Measurements from ENCODE around the gene DOCK11.
"Not testable (repeated sequence)": the region's sequence is repeated elsewhere in the genome, so short reads cannot be mapped to it uniquely, and the experiment has no call there.

DOCK11 gene

GRCh38 chrX:118495061-118495921 is at the start of gene DOCK11:
TSS of gene DOCK11 (plus strand) at chrX:118495815. CDS start at chrX:118495972, 157 bp downstream.
- DNase-seq (ENCODE audit: low read depth, low spot score) = no peak

GRCh38 chrX:118448273-118448783 is 47.3 kb upstream of the DOCK11 start:
- DNase-seq (ENCODE audit: low read depth, low spot score) = no peak

GRCh38 chrX:118455013-118455412 is 40.6 kb upstream of the DOCK11 start:
- no peak for DNase-seq (ENCODE audit: low read depth, low spot score)

- peak; percentile 7 for DNase-seq (ENCODE audit: low read depth, low spot score)
Observed at GRCh38 chrX:118459494-118459893, 36.1 kb upstream of the DOCK11 start.

GRCh38 chrX:118464501-118464900 is 31.1 kb upstream of the DOCK11 start:
- DNase-seq (ENCODE audit: low read depth, low spot score) = no peak

GRCh38 chrX:118468122-118468521 is 27.5 kb upstream of the DOCK11 start:
- DNase-seq (ENCODE audit: low read depth, low spot score) = no peak

- not testable (repeated sequence) for DNase-seq (ENCODE audit: low read depth, low spot score)
Observed at GRCh38 chrX:118470721-118471347, 24.8 kb upstream of the DOCK11 start.

- no peak for DNase-seq (ENCODE audit: low read depth, low spot score)
Observed at GRCh38 chrX:118474586-118474985, 21.0 kb upstream of the DOCK11 start.

- no peak for DNase-seq (ENCODE audit: low read depth, low spot score)
Observed at GRCh38 chrX:118475903-118476302, 19.7 kb upstream of the DOCK11 start.

- DNase-seq (ENCODE audit: low read depth, low spot score) = no peak
Observed at GRCh38 chrX:118480172-118480571, 15.4 kb upstream of the DOCK11 start.

GRCh38 chrX:118482384-118482783 is 13.2 kb upstream of the DOCK11 start:
- not testable (repeated sequence) for DNase-seq (ENCODE audit: low read depth, low spot score)

GRCh38 chrX:118484216-118484903 is 11.3 kb upstream of the DOCK11 start:
- DNase-seq (ENCODE audit: low read depth, low spot score) = no peak

- DNase-seq (ENCODE audit: low read depth, low spot score) = not testable (repeated sequence)
Observed at GRCh38 chrX:118486693-118487092, 8.9 kb upstream of the DOCK11 start.

- DNase-seq (ENCODE audit: low read depth, low spot score) = no peak
Observed at GRCh38 chrX:118493016-118493415, 2.6 kb upstream of the DOCK11 start.

GRCh38 chrX:118493653-118494297 is 1.8 kb upstream of the DOCK11 start:
- DNase-seq (ENCODE audit: low read depth, low spot score) = no peak

GRCh38 chrX:118495958-118496762 is 545 bp downstream of the DOCK11 start:
- DNase-seq (ENCODE audit: low read depth, low spot score) = no peak

GRCh38 chrX:118496763-118497079 is 1.1 kb downstream of the DOCK11 start:
- DNase-seq (ENCODE audit: low read depth, low spot score) = no peak

GRCh38 chrX:118497180-118497818 is 1.7 kb downstream of the DOCK11 start:
- DNase-seq (ENCODE audit: low read depth, low spot score) = no peak

- no peak for DNase-seq (ENCODE audit: low read depth, low spot score)
Observed at GRCh38 chrX:118498351-118498750, 2.7 kb downstream of the DOCK11 start.

- DNase-seq (ENCODE audit: low read depth, low spot score) = no peak
Observed at GRCh38 chrX:118498755-118499154, 3.1 kb downstream of the DOCK11 start.

All from smooth muscle cell of the brain vasculature (primary cell).